ENCODE data around the gene MLC1.

- no peak for TF ChIP-seq POLR2A (IDR thresholded peaks at IDR 0.05; ENCODE audit: low read depth, low read length)
- TF ChIP-seq POLR2AphosphoS5 (IDR thresholded peaks at IDR 0.05; ENCODE audit: low read depth, low read length): no peak
Measured at GRCh38 chr22:50087646-50088045, 2.4 kb upstream of the MLC1 start.

All from GM12892 (cell line).